Activated CD4-positive, alpha-beta T cell treated with anti-CD3 and anti-CD28 coated beads for 1 hour (primary cell): ENCODE measurements around the gene DPP6.

Experiments used
- DNase-seq: peaks from one replicate; pipeline ENCODE4 v3.0.0-alpha.2; 2020

The DPP6 gene

GRCh38 chr7:154480817-154481216, 428.6 kb downstream of the DPP6 start:
- DNase-seq = no peak

GRCh38 chr7:154482863-154483262, 430.7 kb downstream of the DPP6 start:
- no peak for DNase-seq

- DNase-seq = no peak
These were observed 432.2 kb downstream of the DPP6 start for GRCh38 chr7:154484406-154484805.

- DNase-seq = no peak
These were observed 432.7 kb downstream of the DPP6 start for GRCh38 chr7:154484943-154485342.

GRCh38 chr7:154489897-154490296, 437.7 kb downstream of the DPP6 start:
- no peak for DNase-seq

- no peak for DNase-seq
These were observed 441.4 kb downstream of the DPP6 start for GRCh38 chr7:154493594-154493993.

- DNase-seq = no peak
These were observed 445.6 kb downstream of the DPP6 start for GRCh38 chr7:154497751-154498150.

- DNase-seq = no peak
These were observed 451.9 kb downstream of the DPP6 start for GRCh38 chr7:154503962-154504550.

GRCh38 chr7:154504918-154505317, 452.7 kb downstream of the DPP6 start:
- DNase-seq = no peak

- DNase-seq = no peak
These were observed 453.2 kb downstream of the DPP6 start for GRCh38 chr7:154505362-154505761.

GRCh38 chr7:154509192-154509591, 457.0 kb downstream of the DPP6 start:
- DNase-seq = no peak

- no peak for DNase-seq
These were observed 460.1 kb downstream of the DPP6 start for GRCh38 chr7:154512121-154512833.

GRCh38 chr7:154517768-154518167, 465.6 kb downstream of the DPP6 start:
- DNase-seq = no peak

GRCh38 chr7:154519229-154519628, 467.0 kb downstream of the DPP6 start:
- no peak for DNase-seq

GRCh38 chr7:154530136-154530535, 477.9 kb downstream of the DPP6 start:
- DNase-seq = no peak

- DNase-seq = no peak
These were observed 480.6 kb downstream of the DPP6 start for GRCh38 chr7:154532771-154533170.

GRCh38 chr7:154540596-154540995, 488.4 kb downstream of the DPP6 start:
- no peak for DNase-seq

- DNase-seq = no peak
These were observed 489.4 kb downstream of the DPP6 start for GRCh38 chr7:154541606-154542005.

- DNase-seq = no peak
These were observed 494.9 kb downstream of the DPP6 start for GRCh38 chr7:154546946-154547587.

- no peak for DNase-seq
These were observed 501.6 kb downstream of the DPP6 start for GRCh38 chr7:154553711-154554265.

GRCh38 chr7:154559454-154559853, 507.3 kb downstream of the DPP6 start:
- no peak for DNase-seq

- no peak for DNase-seq
These were observed 512.5 kb downstream of the DPP6 start for GRCh38 chr7:154564676-154565075.

GRCh38 chr7:154566877-154567276, 514.7 kb downstream of the DPP6 start:
- DNase-seq = no peak

- no peak for DNase-seq
These were observed 516.1 kb downstream of the DPP6 start for GRCh38 chr7:154568346-154568745.
